22Rv1 (cell line): ENCODE results near the gene VSIG2.

Experiments used
- CTCF ChIP-seq: fragments of 450-650 bp; IDR thresholded peaks from 2 replicates; pipeline ENCODE4 v1.5.1; 2017; ENCODE audit warnings: mild to moderate bottlenecking
- ZFX ChIP-seq: fragments of 450-650 bp; IDR thresholded peaks from 2 replicates; pipeline ENCODE4 v1.6.1; 2017; ENCODE audit warnings: antibody characterized with exemption, borderline replicate concordance

GRCh38 chr11:124745270-124745834, 6.7 kb downstream of the VSIG2 start:
- TF ChIP-seq CTCF (no peak), ZFX (no peak)
